GM18907 (cell line): ENCODE data around the gene SLC37A3.
"Not testable (repeated sequence)": the region's sequence is repeated elsewhere in the genome, so short reads cannot be mapped to it uniquely, and the experiment has no call there.

ENCODE experiments used
- ATAC-seq: cut with Tn5 transposase; IDR thresholded peaks from one replicate; pipeline ENCODE4 v1.9.1; 2021; ENCODE audit warnings: mild to moderate bottlenecking, moderate library complexity; ENCODE audit not compliant: unreplicated experiment

The SLC37A3 gene

DNA sequence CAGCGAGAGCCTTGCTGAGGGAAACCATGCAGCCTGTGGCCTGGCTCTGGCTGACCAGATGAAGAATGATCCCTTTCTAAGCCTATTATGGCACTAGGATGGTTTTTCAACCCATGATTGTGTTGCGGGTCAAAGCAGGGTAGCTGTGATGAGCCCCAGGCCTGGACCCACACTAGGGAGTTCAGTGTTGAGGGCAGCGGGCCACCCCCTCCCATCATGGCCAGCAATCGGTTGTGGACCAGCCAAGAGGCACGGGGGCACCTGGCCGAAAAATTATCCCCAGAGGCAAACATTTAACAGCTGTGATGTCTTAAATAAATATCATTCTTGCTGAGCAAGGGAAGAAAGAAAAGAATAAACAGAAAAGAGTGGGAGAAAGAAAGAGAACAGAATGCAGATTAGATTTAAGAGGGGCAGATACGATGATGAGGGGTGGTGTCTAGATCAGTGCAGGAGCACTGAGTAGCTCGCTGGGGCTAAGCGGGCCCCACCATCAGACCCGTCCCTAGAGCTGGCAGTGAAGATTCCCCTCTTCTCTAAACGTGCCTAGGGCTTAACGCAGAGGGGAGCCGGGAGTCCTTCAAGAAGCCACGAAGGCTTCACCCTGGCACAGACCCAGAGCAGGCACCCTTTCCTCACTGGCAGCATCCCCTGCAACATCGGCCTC lies 82.7 kb downstream of the SLC37A3 start:
- no peak for ATAC-seq

DNA sequence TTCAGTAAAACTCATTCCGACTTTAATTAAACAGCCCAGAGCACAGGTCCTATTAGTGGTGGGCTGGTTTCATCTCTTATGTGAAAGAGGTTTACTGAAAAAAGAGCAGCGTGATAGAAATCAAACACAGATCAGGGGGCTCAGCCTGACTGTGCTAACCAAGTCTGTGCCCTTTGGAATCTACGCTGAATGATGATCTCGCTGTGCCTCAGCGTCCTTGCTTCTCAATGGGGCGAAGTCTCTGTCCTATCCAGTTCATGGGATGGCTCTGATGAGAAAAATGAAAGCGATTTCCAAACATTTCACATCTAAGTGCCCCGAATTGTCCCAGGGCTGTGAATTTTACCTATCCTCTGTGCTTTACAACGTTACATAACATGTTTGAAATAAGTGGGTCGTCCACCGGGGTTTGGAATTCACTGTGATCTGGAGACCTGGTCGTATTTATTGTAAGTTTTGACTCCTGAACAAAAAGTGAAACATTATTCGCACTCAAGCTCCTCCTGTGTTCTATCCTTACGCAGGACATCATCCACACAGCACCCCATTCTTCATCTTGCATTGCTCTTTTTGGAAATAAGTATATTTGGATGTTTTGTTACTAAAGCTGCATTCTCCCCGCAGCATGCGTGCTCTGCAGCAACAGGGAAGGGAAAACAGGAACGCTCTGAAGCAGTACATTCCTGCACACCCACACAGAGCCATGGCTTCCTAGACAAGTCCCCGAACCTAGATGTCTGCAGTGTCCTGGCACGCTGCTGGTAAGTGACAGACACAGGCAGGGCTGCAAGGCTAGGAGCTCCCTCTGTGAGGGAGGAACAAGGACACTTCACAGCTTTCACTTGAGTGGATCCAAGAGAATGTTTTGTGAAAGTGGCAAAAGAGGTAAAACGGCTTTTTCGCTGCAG lies 83.5 kb downstream of the SLC37A3 start:
- ATAC-seq = no peak

DNA sequence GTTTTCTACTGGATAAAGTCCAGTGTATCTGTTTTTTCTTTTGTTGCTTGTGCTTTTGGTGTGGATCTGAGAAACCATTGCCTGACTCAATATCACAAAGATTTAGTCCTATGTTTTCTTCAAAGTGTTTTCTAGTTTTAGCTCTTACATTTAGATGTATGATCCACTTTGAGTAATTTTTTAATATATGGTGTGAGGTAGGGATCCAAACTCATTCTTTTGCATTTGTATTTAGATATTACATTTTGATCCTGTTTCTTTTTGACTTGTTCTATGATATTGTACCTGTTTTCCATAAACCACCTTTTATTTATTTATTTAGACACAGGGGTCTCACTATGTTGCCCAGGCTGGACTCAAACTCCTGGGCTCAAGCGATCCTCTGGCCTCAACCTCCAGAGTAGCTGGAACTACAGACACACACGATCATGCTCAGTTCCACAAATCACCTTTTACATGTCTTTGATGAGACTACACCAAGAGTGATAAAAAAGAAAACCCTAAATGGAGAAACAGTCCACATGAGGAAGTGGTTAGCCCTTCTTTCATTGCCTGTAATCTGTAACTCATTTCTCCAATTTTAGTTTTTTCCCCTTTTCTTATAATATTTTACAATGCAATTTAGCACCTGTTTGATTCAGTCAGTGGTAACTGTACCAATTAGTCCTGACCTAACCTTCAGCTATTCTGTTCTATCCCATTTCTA lies 86.0 kb downstream of the SLC37A3 start:
- ATAC-seq = no peak

DNA sequence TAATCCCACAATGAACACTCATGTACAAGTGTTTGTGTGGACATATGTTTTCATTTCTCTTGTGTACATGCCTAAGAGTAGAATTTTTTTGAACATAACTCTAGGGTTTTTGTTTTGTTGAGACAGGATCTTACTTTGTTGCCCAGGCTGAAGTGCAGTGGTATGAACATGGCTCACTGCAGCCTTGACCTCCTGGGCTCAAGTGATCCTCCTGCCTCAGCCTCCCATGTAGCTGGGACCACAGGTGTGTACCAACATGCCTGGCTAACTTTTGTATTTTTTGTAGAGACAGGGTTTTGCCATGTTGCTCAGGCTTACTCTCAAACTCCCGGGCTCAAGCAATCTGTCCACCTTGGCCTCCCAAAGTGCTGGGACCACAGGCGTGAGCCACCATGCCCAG lies 87.2 kb downstream of the SLC37A3 start:
- ATAC-seq = not testable (repeated sequence)

DNA sequence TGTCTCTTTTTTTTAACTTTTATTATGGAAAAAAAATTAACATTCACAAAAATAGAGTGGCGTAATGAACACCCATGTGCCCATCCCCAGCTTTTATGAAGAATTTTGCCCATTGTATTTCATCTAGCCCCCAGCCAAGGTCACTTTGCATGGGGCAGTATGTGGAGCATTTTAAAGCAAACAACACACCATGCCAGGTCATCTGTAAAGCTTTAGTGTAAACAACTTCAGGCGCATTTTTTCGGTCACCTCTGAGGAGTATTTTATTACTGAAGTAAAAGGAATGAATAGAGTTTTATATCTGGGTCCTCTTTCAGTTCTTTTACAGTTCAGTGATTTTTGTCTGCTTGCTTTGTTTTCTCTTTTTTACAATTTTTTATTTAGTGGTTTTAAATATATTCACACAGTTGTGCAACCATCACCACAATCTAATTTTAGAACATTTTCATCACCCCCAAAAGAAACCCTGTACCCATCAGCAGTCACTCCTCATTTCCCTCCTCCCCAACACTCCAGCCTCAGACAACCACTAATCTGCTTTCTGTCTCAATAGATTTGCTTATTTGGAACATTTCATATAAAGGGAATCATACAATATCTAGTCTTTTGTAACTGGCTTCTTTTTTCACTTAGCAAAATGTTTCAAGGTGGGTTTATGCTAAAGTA lies 87.9 kb downstream of the SLC37A3 start:
- no peak for ATAC-seq

DNA sequence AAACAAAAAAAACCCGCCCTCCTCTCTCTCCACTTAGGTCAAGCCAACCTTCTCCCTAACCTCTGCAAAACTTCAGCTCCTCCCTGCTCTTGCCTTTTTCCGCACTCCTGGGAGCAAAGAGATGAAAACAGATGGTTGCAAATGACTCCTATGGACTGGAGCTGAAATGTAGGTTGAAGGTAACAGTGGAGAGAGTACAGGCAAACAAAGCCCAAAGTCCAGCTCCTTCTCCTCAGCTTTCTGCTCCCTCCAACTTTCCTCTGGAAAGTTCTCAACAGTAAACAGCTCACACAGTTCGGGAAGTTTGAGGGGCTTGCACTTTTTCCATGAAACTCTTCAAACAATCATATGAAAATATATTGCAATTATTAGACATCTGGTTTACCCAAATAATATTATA lies 90.3 kb downstream of the SLC37A3 start:
- no peak for ATAC-seq

DNA sequence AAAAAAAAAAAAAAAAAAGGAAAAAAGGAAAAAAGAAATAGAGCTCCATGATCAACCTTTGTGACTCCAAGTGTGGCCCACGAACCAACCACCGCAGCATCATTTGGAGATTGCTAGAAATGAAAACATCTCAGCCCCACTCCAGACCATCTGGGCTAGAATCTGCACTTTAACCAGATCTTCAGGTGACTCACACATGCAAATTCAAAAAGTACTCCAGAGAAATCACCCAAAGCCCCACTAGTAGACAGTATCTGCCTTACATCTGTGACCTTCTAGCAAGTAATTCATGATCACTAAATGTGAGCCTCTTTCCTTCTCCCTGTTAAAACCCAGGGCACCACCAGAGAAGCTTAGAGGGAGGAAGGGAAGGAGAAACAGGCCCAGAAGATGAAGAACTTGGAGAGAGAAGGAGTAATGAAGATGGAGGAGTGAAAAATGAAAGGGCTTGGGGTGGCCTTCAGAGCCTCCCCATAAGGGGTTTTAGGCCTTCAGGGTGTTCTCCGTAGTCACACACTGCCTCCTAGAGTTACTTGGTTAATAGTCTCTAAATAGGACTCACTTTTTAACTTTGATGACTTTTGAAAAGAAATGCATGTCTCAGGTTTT lies 94.0 kb downstream of the SLC37A3 start:
- ATAC-seq = peak; percentile 68

DNA sequence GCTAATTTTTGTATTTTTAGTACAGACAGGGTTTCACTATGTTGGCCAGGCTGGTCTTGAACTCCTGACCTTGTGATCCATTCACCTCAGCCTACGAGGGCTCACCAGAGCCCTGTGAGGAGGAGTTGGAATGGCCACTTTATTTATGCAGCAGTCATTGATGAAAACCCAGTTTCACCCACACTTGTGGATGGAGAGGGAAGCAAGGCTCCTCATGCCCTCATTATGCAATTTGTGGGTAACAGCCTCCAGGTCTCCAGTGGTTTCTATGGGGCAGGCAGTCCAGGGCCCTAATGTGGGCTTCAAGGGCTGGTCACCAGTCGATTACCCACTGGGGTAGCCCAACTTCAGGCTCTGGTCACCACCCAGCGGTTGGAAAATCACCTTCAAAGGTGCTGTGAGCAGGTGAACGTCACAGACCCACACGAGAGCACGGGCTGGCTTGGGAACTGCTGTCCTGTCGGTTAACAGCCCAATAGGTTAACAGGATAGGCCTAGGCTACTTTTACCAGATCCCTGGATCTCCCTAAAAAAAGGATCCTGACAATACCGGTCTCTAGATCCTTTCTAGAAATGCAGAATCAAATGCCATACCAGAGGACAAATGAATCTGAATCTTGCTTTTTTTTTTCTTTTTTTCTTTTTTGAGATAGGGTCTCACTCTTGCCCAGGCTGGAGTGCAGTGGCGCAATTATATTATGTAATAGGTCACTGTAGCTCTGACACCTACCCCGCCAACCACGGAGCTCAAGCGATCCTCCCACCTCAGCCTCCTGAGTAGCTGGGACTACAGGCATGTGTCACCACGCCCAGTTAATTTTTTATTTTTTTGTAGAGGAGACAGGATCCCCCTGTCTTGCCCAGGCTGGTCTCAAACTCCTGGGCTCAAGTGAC lies 97.8 kb downstream of the SLC37A3 start:
- no peak for ATAC-seq

DNA sequence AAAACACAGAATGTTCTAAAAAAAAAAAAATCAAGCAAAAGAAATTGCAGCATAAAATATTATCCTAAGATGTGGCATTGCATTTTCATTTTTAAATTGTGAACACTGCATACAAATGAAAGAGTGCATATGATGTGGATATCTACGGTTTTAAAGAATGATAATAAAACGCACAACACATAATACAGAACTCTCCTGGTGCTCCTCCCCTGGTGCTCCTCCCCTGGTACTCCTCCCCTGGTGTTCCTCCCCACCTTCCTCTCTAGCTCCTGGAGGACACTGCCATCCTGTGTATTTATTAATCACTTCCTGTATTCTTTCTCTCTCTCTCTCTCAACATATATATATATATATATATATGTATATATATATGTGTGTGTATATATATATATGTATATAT lies 100.1 kb downstream of the SLC37A3 start:
- ATAC-seq = no peak

DNA sequence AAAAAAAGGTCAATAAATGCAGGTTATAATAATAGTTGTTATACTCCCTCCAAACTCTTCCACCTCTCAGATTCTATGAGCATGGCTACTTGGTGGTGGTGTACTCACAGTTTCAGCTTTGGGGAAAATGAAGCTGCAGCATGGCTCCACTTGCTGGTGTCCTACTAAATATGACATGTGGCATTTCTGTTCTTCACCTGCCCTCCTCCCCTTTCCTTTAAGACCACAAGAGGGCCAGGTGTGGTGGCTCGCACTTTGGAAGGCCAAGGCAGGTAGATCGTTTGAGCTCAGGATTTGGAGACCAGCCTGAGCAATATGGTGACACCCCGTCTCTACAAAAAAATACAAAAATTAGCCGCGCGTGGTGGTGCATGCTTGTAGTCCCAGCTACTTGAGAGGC lies 101.1 kb downstream of the SLC37A3 start:
- no peak for ATAC-seq

DNA sequence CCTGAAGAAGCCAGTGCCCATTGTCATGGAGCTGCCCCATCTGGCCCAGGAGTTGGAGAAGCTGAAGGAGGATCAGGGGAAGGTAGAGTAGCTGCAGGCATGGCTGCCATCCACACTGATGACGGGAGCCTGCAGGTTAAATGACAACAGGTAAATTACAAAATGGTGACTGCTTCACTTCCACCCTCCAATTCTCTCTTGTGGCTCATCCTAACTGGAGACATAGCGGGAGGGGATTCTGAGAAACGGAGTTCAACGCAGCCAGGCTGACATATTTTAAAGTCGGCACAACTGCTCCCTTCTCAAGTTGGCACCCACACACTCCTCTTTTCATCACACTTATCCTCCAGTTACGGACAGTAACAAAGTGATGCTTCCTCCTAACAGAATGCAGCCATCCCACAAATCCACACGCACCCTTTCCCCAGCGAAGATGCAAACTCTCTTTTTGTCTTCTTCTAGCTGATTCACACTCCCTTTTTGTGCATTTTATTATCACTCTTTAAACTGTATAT lies 103.0 kb downstream of the SLC37A3 start:
- ATAC-seq = no peak

DNA sequence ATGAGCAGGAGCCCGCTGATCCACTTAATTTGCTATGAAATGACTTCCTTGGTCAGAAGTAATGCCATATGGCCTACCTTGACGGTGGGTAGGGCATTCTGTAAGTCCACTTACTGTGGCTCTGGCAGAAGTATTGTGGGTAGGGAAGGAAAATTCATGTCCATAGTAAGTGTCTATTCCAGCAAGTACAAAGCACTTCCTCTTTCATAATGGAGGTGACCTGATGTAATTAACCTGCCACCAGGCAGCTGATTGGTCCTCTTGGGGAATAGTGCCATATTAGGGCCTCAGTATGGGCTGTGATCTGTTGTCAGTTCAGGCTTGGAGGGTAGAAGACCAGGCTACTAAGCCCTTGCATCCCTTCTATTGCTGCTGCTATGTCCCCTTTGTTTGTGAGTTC lies 103.9 kb downstream of the SLC37A3 start:
- no peak for ATAC-seq

DNA sequence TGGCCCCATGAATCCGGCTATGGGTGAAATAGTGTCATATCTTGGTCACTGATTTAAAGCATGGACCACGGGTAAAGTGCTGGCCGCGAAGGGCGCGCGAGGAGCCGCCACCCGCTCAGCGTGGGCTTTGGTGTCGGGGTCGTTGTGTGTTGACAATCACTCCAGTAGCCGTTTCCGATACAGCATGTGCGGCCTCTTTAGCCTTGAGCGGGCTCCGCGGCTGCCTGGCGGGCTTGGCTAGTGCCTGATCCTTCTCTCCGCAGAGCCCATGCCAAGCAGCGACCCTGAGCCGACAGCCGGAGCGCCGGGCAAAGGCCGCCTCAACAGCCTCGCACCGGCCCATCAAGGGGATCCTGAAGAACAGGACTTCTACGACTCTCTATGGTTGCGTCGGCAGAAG lies 105.9 kb downstream of the SLC37A3 start:
- ATAC-seq = no peak

DNA sequence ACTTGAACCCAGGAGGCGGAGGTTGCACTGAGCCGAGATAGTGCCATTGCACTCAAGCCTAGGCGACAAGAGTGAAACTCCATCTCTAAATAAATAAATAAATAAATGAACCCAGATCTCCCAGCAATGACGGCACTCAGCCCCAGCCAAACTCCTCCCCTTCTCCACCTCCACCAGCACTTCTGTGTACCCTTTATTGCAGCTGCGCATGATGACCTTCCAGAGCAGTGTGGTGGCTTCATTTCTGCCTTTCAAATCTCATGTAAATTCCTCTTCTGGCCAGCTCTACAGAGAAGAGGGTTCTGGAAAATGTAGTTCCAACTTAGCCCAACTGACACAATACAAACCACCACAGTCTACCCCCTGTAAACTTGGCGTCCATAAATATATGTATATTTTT lies 108.5 kb downstream of the SLC37A3 start:
- no peak for ATAC-seq

DNA sequence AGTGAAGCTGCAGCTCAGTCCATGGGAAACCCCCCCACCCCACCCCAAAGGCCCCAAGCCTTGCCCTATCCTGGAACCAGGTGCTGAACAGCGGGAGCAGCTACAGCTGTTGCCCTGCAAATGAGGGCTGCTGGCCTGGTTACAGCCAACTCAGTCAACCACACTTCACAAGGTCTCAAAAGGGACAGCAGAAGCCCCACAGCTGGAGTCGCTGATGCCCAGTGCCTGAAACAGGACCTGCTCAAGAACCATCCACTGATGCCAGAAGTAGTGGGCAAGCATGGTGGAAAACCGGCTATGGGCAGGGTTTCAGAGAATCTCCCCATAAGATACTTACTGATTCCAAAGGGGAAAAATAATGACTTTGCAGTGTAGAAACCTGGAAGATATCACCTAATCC lies 110.3 kb downstream of the SLC37A3 start:
- no peak for ATAC-seq

DNA sequence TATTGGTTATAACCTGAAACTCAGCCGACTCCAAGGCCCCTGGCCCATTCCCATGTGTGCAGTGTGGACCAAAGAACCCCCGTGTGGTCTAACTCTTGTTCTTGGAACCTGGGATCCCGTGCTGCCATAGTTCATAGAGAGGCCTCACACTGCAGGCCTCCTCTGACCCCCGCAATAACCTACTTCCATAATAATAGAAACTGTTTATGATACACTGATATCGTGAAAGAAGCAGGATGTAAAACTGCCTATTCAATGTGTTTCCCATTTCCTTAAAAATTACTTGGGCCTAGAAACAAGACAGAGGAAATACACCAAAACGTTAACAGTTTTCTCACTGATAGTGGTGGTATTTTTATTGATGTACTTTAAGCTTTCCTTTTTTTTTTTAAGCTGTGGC lies 112.4 kb downstream of the SLC37A3 start:
- no peak for ATAC-seq

DNA sequence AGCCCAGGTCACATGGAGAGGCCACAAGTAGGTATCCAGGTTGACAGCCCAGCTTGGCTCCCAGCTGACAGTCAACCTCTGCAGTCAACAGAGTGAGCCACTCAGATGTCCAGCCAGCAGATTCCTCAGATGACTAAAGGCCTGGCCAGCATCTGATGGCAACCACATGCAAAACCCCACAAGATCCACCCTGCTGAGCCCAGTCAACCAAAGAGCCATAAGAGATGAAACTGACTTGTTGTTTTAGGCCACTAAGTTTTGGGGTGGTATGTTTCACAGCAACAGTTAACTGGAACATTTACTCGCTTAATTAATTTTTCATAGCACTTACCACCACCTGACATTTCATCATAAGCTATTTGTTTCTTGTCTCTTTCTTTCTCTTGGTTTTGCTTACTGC lies 114.3 kb downstream of the SLC37A3 start:
- ATAC-seq = no peak
